Progenitor cell of endocrine pancreas (in vitro differentiated cells): ENCODE results near the gene CPS1. TPM values are rescaled to one million over a fixed set of nuclear protein-coding genes. Genes with fewer than 3 reads are reported as not detected.

Experiments used
- DNase-seq: peaks from one replicate; pipeline ENCODE4 v3.0.0; 2021; ENCODE audit warnings: low spot score; ENCODE audit not compliant: unreplicated experiment
- H3K27ac Mint-ChIP-seq: 2 replicates; pipeline ENCODE4 v1.8.0; 2021; ENCODE audit warnings: mild to moderate bottlenecking, moderate library complexity, mixed read lengths
- H3K27me3 Mint-ChIP-seq: 2 replicates; pipeline ENCODE4 v1.8.0; 2021; ENCODE audit warnings: mixed read lengths
- H3K36me3 Mint-ChIP-seq: 2 replicates; pipeline ENCODE4 v1.8.0; 2022; ENCODE audit warnings: mixed read lengths; ENCODE audit not compliant: insufficient read depth
- H3K4me1 Mint-ChIP-seq: 2 replicates; pipeline ENCODE4 v1.8.0; 2021; ENCODE audit warnings: low read depth, mixed read lengths
- H3K4me3 Mint-ChIP-seq: 2 replicates; pipeline ENCODE4 v1.8.0; 2021; ENCODE audit warnings: low read depth, mild to moderate bottlenecking, moderate library complexity, mixed read lengths
- H3K9me3 Mint-ChIP-seq: 2 replicates; pipeline ENCODE4 v1.8.0; 2021; ENCODE audit warnings: low read depth, mixed read lengths
- CTCF ChIP-seq: fragments of 200-600 bp; sonication (generic); IDR thresholded peaks from one replicate; pipeline ENCODE4 v1.5.0; 2021; ENCODE audit warnings: antibody characterized with exemption, mild to moderate bottlenecking; ENCODE audit not compliant: unreplicated experiment
- total RNA-seq: library from RNA; stranded (reverse); gene quantifications from 2 replicates; pipeline ENCODE4 v1.2.1, GENCODE V29; 2021

Gene CPS1
- total RNA-seq, 1 donor from 2014 or later: 4.9 TPM

GRCh38 chr2:210647151-210647550, 90.8 kb downstream of the CPS1 start:
- Mint-ChIP-seq H3K27ac (no peak overlapping the region), H3K36me3 (no peaks in the 10 kb centered on the region), H3K27me3 (no peaks in the 10 kb centered on the region), H3K4me3 (no peak overlapping the region), H3K9me3 (no peaks in the 10 kb centered on the region), H3K4me1 (peaks cover 8% of the 10 kb centered on the region)
- DNase-seq: no peak
- TF ChIP-seq CTCF: no peak

GRCh38 chr2:210654091-210654490, 97.7 kb downstream of the CPS1 start:
- DNase-seq: no peak
- H3K27me3 Mint-ChIP-seq: no peaks in the 10 kb centered on the region
- H3K36me3 Mint-ChIP-seq: no peaks in the 10 kb centered on the region
- no peak overlapping the region for H3K4me3 Mint-ChIP-seq
- TF ChIP-seq CTCF: no peak
- no peak overlapping the region for H3K27ac Mint-ChIP-seq
- peaks cover 7% of the 10 kb centered on the region for H3K4me1 Mint-ChIP-seq
- no peaks in the 10 kb centered on the region for H3K9me3 Mint-ChIP-seq

GRCh38 chr2:210655229-210655975, 99.0 kb downstream of the CPS1 start:
- H3K9me3 Mint-ChIP-seq: peaks cover 10% of the 10 kb centered on the region
- H3K27ac Mint-ChIP-seq: no peak overlapping the region
- peaks cover 4% of the 10 kb centered on the region for H3K36me3 Mint-ChIP-seq
- no peaks in the 10 kb centered on the region for H3K27me3 Mint-ChIP-seq
- peaks cover 7% of the 10 kb centered on the region for H3K4me1 Mint-ChIP-seq
- H3K4me3 Mint-ChIP-seq: no peak overlapping the region
- no peak for DNase-seq
- TF ChIP-seq CTCF: no peak

DNA sequence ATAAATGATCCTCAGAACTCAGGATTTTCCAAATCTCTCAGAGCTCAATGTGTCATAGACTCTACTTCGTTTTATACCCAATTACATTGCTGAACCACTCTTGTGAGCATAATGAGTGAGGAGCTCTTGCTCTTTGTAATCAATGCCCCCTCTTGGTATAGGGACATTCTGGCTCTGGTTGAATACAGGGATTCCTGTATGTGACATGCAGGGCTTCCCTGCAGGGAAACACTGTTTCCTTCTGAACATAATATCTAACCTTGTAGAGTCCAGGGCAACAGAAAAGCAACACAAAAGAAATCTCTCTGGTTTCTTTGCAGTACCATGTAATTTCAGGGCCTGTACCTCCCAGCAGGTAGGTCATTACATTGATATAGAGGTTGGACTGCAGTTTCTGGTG, 101.5 kb downstream of the CPS1 start:
- peaks cover 7% of the 10 kb centered on the region for H3K4me1 Mint-ChIP-seq
- no peak for DNase-seq
- H3K4me3 Mint-ChIP-seq: no peak overlapping the region
- H3K27me3 Mint-ChIP-seq: no peaks in the 10 kb centered on the region
- TF ChIP-seq CTCF: no peak
- no peak overlapping the region for H3K27ac Mint-ChIP-seq
- peaks cover 6% of the 10 kb centered on the region for H3K36me3 Mint-ChIP-seq
- peaks cover 16% of the 10 kb centered on the region for H3K9me3 Mint-ChIP-seq

DNA sequence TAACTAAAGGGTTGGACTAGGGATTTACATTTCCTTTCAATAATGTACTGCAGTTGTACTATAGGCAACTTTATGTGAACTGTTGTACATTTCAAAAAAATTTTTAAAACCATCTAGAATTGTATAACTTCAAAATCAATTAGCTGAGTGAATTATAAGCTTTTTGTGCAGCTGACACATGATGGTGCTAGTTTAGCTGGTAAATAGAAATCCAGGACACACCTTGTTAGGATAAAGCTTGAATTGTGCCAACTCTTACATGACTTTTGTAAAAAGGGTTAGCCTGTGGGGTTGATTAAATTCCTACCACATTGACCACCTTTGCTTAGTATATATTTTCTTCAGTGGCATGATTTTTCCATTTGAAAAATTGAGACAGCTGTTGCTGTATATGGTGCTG, 104.4 kb downstream of the CPS1 start:
- Mint-ChIP-seq H3K36me3 (peaks cover 6% of the 10 kb centered on the region), H3K9me3 (peaks cover 16% of the 10 kb centered on the region), H3K27ac (no peak overlapping the region), H3K4me1 (peaks cover 6% of the 10 kb centered on the region), H3K27me3 (no peaks in the 10 kb centered on the region), H3K4me3 (no peak overlapping the region)
- no peak for DNase-seq
- TF ChIP-seq CTCF: no peak
